ENCODE results near the gene MAGEA2.
"Not testable (repeated sequence)": the region's sequence is repeated elsewhere in the genome, so short reads cannot be mapped to it uniquely, and the experiment has no call there.

The MAGEA2 gene

GRCh38 chrX:152706500-152706899 lies 47.1 kb downstream of the MAGEA2 start:
- not testable (repeated sequence) for DNase-seq

GRCh38 chrX:152700390-152700789 lies 53.3 kb downstream of the MAGEA2 start:
- DNase-seq, result peak; percentile 50

Data from activated CD8-positive, alpha-beta memory T cell treated with anti-CD3 and anti-CD28 coated beads for 24 hours (primary cell).